WI38 (cell line): Measurements from ENCODE around the gene MYOM3.

Source experiments
- H3K4me3 ChIP-seq: 2 replicates; pipeline ENCODE4 v1.5.1; 2011; ENCODE audit warnings: low read depth, mild to moderate bottlenecking, control low read depth, low read length
- TF ChIP-seq, protein P1 (sequence below): IDR thresholded peaks from 2 replicates; pipeline ENCODE4 v1.5.1; 2012; ENCODE audit warnings: low read depth, mild to moderate bottlenecking, control low read depth, low read length

Gene MYOM3

DNA sequence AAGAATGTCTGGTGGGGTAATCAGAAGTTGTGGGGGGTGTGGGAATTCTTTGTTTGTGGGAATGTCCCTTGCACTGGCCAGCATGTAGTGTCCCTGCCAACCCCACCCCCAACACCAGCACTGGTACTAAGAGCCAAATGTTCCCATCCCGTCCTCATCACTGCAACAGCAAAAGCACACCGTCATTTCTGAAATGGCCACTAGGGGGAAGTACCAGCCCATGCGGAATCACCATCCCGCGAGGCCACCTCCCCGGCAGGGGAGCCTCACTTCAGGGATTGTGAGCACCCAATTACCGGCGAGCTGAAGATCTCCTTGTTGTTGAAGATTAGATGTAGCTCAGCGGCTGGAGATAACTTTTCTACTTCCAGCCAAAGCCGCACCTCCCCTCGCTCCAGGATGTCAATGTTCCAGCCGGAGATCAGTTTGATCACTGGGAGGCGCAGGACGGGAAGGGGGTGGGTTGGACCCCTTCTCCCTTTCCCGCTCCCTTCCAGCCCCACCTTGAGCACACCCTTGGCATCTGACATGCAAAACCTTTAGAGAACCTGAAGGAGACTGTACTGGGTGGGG, 41.0 kb downstream of the MYOM3 start:
- no peak overlapping the region for H3K4me3 ChIP-seq
- TF ChIP-seq, protein P1, sequence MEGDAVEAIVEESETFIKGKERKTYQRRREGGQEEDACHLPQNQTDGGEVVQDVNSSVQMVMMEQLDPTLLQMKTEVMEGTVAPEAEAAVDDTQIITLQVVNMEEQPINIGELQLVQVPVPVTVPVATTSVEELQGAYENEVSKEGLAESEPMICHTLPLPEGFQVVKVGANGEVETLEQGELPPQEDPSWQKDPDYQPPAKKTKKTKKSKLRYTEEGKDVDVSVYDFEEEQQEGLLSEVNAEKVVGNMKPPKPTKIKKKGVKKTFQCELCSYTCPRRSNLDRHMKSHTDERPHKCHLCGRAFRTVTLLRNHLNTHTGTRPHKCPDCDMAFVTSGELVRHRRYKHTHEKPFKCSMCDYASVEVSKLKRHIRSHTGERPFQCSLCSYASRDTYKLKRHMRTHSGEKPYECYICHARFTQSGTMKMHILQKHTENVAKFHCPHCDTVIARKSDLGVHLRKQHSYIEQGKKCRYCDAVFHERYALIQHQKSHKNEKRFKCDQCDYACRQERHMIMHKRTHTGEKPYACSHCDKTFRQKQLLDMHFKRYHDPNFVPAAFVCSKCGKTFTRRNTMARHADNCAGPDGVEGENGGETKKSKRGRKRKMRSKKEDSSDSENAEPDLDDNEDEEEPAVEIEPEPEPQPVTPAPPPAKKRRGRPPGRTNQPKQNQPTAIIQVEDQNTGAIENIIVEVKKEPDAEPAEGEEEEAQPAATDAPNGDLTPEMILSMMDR, result peak; percentile 80

- H3K4me3 ChIP-seq, result no peak overlapping the region
- TF ChIP-seq, protein P1, result no peak
Measured at GRCh38 chr1:24069817-24070216, 42.1 kb downstream of the MYOM3 start.

DNA sequence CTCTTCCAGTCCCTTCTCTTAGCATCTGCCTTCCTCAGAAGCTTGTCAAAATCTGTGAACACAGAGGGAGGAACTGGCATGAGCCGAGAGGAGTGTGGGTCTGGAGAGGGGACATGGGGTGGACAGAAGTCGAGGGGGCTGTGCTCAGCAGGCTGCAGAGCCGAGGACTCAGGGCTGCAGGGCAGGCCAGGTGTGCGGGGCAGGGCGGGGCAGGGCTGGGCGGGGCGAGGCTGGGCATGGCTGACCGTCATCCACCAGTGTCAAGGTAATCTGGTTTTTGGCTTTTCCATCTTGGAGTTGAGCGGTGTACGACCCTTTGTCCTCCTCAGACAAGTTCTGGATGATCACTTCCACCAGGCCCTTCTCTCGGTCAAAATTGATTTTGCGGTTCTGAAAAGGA, 44.0 kb downstream of the MYOM3 start:
- TF ChIP-seq, protein P1, result no peak
- no peak overlapping the region for H3K4me3 ChIP-seq

- no peak overlapping the region for H3K4me3 ChIP-seq
- TF ChIP-seq, protein P1, result no peak
Measured at GRCh38 chr1:24065304-24065703, 46.6 kb downstream of the MYOM3 start.

DNA sequence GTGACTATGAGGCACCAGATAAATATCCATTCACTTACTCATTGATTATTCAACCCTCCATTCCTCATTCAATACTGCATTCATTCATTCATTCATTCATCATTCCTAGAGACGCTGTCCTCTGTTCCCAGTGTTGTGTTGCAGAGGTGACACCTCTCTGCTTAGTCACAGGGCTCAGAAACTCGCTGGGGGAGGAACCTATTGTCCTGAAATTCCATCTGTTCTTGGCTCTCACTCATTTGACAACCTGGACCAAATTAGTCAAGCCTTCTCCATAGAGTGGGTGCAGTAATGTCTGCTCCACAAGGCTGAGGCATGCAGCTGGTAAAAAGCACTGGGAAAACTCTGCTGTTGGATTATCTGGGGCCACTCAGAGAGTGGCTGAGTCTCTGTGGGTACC, 49.7 kb downstream of the MYOM3 start:
- TF ChIP-seq, protein P1, result no peak
- no peak overlapping the region for H3K4me3 ChIP-seq

GRCh38 chr1:24060482-24060881, 51.5 kb downstream of the MYOM3 start:
- TF ChIP-seq, protein P1, result no peak
- H3K4me3 ChIP-seq, result no peak overlapping the region

GRCh38 chr1:24058671-24059455, 53.1 kb downstream of the MYOM3 start:
- TF ChIP-seq, protein P1, result no peak
- no peak overlapping the region for H3K4me3 ChIP-seq
